ENCODE data around the gene ZNRF3.

GRCh38 chr22:28980326-28980725, 97.0 kb downstream of the ZNRF3 start:
- no peak for TF ChIP-seq CTCF (IDR thresholded peaks at IDR 0.05)
- TF ChIP-seq POLR2A (IDR thresholded peaks at IDR 0.05), result no peak
